PFSK-1 (cell line): ENCODE measurements around the gene IQCK.

Experiments used
- FOXP2 ChIP-seq: optimal IDR thresholded peaks from 2 replicates; pipeline ENCODE3; 2011; ENCODE audit warnings: borderline replicate concordance, control low read depth, inconsistent platforms; ENCODE audit not compliant: insufficient read depth; ENCODE audit errors: extremely low read length, extremely low read depth
- POLR2AphosphoS5 ChIP-seq: IDR thresholded peaks from 2 replicates; pipeline ENCODE4 v1.6.1; 2012; ENCODE audit warnings: low read depth, mild to moderate bottlenecking, control low read depth, low read length, moderate library complexity
- SIN3A ChIP-seq: IDR thresholded peaks from 2 replicates; pipeline ENCODE4 v1.6.1; 2012; ENCODE audit warnings: mild to moderate bottlenecking, low read length, moderate library complexity, borderline replicate concordance; ENCODE audit not compliant: insufficient read depth
- TAF1 ChIP-seq: IDR thresholded peaks from 2 replicates; pipeline ENCODE4 v1.6.1; 2012; ENCODE audit warnings: low read length, control low read depth, borderline replicate concordance; ENCODE audit not compliant: insufficient read depth
- TF ChIP-seq, protein P1 (sequence below), 2 experiments: IDR thresholded peaks; 2 replicates each; pipeline versions ENCODE4 v1.6.1 to v1.8.0; 2011 to 2012; ENCODE audit warnings: low read depth in 2 of 2, low read length in 2 of 2, control low read depth in 1 of 2, inconsistent platforms in 1 of 2, mild to moderate bottlenecking in 1 of 2, moderate library complexity in 1 of 2; ENCODE audit not compliant: insufficient read depth in 1 of 2

Gene IQCK

GRCh38 chr16:19680881-19681340 is 37.2 kb upstream of the IQCK start:
- no peak for TF ChIP-seq FOXP2
- no peak for TF ChIP-seq SIN3A
- no peak for TF ChIP-seq POLR2AphosphoS5
- TF ChIP-seq, protein P1, sequence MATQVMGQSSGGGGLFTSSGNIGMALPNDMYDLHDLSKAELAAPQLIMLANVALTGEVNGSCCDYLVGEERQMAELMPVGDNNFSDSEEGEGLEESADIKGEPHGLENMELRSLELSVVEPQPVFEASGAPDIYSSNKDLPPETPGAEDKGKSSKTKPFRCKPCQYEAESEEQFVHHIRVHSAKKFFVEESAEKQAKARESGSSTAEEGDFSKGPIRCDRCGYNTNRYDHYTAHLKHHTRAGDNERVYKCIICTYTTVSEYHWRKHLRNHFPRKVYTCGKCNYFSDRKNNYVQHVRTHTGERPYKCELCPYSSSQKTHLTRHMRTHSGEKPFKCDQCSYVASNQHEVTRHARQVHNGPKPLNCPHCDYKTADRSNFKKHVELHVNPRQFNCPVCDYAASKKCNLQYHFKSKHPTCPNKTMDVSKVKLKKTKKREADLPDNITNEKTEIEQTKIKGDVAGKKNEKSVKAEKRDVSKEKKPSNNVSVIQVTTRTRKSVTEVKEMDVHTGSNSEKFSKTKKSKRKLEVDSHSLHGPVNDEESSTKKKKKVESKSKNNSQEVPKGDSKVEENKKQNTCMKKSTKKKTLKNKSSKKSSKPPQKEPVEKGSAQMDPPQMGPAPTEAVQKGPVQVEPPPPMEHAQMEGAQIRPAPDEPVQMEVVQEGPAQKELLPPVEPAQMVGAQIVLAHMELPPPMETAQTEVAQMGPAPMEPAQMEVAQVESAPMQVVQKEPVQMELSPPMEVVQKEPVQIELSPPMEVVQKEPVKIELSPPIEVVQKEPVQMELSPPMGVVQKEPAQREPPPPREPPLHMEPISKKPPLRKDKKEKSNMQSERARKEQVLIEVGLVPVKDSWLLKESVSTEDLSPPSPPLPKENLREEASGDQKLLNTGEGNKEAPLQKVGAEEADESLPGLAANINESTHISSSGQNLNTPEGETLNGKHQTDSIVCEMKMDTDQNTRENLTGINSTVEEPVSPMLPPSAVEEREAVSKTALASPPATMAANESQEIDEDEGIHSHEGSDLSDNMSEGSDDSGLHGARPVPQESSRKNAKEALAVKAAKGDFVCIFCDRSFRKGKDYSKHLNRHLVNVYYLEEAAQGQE (IDR thresholded peaks at IDR 0.05; ENCODE audit: insufficient read depth in 1 of 2, low read depth in 2 of 2, low read length in 2 of 2), result no peak

DNA sequence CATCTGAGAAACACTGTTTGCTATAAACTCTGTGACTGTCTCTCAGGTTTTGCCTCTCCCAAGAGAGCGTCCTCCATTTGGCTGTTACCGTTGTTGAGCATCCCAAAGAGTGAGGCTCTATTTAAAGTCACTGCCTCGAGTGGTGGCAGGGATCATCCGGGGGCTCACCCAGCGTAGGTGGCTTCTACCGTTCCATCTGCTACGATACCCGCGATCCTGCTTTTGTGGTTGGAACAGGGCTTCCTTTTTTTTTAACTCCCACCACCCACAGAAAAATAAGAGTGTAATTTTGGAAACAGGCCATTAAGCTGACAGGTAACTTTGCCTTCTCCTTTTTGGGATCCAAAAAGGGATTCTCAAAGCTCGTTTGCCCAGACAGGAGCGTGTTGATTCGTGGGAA is 36.4 kb upstream of the IQCK start:
- TF ChIP-seq POLR2AphosphoS5 (no peak), SIN3A (no peak), FOXP2 (no peak), TAF1 (no peak)
- TF ChIP-seq, protein P1 (IDR thresholded peaks at IDR 0.05; ENCODE audit: insufficient read depth in 1 of 2, low read depth in 2 of 2, low read length in 2 of 2), result no peak

- no peak for TF ChIP-seq FOXP2
- TF ChIP-seq POLR2AphosphoS5, result no peak
- no peak for TF ChIP-seq TAF1
Measured at GRCh38 chr16:19683453-19684236, 34.4 kb upstream of the IQCK start.

GRCh38 chr16:19685176-19685575 is 32.9 kb upstream of the IQCK start:
- no peak for TF ChIP-seq SIN3A
- TF ChIP-seq POLR2AphosphoS5, result no peak
- TF ChIP-seq, protein P1 (IDR thresholded peaks at IDR 0.05; ENCODE audit: insufficient read depth in 1 of 2, low read depth in 2 of 2, low read length in 2 of 2), result no peak
- TF ChIP-seq TAF1, result no peak
- no peak for TF ChIP-seq FOXP2

GRCh38 chr16:19687279-19687678 is 30.8 kb upstream of the IQCK start:
- no peak for TF ChIP-seq FOXP2
- no peak for TF ChIP-seq TAF1
- no peak for TF ChIP-seq SIN3A
- TF ChIP-seq, protein P1 (IDR thresholded peaks at IDR 0.05; ENCODE audit: insufficient read depth in 1 of 2, low read depth in 2 of 2, low read length in 2 of 2), result no peak
- no peak for TF ChIP-seq POLR2AphosphoS5
